ENCODE data around the gene CIB2.

CIB2 gene

DNA sequence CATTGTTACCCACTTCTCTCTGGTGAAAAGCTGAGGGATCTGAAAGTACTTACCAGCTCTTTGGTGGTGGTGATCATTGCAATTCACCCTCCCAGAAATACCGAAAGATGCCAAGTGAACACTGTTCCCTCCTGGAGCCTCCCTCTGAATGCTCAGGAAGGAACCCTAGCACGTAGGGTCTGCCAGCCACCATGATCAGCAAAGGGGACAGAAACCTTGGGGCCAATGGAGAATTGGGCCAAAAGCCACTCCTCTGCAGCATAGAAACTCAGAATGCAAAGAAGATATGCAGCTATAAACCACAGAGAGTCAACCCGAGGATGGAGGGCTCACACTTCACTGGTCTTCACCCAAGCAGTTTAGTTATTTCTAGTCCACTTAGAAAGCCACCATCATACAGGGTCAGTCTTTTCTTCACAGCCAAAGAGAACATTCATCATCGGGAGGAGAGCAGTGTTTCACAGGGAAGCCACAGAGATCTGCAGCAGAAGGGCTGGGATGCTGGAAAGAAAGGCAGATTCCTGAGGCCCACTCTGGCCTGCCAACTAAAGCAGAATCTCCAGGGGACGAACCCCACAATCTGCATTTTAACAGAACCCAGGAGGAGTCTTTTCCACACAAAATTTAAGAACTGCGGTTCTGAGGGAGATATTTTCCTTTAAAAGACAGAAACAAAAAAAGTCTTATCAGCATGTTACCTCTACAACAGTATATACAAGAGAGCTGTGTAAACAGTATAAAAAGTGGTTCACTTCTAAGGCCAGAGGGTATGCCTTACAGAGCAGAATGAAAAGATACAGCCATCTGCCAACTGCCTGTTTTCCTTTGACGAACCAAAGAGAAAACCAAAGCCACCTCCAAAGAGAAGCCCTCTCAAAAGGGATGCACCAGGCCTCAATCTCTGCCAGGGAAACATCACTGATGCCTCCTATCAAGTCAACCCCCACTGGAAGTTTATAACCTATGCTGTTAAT, 65.0 kb downstream of the CIB2 start:
- DNase-seq (ENCODE audit: low spot score) = no peak

DNA sequence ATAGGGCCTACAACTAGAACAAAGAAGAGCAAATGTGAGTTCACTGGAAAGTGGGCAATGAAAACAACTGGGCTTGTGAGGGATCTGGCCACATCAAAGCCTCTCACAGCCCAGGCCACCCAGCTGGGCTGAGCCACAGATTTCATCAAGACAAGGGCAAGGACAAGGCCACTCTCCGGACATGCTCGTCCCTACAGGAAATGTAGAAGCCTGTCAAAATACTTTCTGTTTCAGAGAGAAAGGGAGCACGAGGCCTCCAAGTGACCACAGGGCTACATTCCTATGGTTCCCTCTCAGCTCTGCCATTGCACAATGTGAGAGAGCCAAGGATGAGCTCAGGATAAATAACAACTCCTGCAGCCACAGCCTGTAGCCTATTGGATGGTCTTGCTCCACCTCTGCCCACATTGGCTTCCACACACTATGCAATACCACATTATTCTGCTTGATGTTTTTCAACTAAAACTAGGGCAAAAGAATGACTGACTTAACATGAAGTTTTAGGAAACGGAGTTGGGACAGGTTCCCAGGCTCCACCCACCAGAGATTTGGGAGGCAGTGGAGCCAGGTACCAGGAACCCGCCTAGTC, 65.9 kb downstream of the CIB2 start:
- DNase-seq (ENCODE audit: low spot score) = peak; percentile 39

DNA sequence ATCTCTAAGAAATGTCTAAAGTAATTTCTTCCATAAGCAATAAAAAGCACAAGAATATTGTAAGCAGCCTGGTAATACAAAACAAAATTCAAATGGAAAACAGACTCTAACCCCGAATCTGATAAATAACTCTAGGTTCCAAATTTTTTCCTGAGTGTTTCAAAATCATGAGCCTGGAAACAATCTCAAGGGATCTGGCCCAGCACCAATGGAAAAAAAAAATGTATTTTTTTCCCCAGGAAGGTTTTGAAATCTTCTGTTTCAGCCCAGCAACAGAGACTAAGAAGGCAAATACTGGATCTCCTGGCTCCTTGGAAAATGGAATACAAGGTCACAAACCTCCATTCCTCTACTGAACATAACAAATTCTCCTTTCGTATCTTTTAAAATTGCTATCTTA, 66.7 kb downstream of the CIB2 start:
- no peak for DNase-seq (ENCODE audit: low spot score)

DNA sequence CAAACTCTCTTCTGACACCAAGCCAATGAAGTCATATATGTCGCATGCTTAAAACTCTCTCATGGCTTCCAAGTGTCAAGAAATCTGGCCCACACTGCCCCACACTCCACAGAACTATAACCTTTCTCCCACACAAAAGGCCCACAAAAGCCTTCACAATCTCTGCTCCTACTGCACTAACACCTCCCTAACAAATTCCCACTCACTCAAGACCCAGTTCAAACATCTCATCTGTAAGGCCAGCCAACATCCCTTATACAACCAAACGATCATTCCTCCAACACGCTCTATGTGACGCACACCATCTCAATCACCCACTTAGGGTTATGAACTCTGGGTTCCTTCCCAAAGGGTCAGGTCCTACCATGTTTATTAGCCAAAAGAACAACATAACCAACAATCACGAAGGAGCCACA, 67.3 kb downstream of the CIB2 start:
- no peak for DNase-seq (ENCODE audit: low spot score)

DNA sequence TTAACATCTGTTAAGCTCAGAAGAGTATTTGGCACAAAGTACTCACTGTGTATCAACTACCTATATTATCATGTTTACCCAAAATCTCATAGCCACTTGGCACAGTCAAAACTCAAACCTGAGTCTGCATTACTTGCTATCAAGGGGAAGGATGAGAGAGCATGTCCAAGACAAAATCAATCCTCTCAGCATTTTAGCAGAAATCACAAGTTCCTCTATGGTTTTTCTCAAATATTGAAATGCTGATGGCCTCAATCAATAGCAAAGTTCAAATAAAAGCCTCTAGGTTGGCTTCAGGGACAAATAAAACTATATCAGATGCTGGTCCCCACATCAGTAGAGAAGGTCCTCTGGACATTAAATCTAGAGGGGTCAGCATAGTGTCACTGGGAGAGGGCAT, 68.0 kb downstream of the CIB2 start:
- DNase-seq (ENCODE audit: low spot score) = no peak

DNA sequence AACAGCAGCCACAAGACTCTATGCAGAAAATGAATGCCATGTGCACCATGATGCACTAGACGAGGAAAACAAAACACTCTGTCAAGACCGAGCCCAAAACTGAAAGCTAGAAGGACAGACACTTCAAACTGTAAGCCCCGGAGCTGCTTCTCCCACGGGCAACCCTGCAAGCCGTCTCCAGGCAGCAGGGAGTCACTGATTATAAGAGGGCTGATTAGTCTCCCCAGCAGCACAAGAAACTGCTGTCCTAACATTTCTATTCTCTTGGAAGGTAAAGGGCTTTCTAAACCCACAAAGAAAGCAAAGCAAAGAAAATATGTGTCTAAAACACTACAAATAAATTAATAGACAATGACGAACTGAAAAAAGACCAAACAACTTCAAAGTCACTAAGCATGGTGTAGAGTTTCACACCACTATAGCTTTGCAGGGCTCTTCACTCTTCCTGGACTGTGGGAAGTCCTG, 69.2 kb downstream of the CIB2 start:
- DNase-seq (ENCODE audit: low spot score) = no peak

DNA sequence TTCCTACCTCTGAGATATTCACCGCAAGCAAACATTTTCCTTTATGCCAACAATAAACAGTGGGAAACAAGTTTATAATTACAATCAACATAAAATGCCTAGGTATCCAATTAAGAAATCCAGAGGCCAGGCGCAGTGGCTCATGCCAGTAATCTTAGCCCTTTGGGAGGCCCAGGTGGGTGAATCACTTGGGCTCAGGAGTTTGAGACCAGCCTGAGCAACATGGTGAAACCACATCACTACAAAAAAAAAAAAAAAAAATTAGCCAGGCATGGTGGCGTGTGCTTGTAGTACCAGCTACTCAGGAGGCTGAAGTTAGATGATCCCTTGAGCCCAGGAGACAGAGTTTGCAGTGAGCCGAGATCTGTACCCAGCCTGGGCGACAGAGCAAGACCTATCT, 71.0 kb downstream of the CIB2 start:
- DNase-seq (ENCODE audit: low spot score) = no peak

DNA sequence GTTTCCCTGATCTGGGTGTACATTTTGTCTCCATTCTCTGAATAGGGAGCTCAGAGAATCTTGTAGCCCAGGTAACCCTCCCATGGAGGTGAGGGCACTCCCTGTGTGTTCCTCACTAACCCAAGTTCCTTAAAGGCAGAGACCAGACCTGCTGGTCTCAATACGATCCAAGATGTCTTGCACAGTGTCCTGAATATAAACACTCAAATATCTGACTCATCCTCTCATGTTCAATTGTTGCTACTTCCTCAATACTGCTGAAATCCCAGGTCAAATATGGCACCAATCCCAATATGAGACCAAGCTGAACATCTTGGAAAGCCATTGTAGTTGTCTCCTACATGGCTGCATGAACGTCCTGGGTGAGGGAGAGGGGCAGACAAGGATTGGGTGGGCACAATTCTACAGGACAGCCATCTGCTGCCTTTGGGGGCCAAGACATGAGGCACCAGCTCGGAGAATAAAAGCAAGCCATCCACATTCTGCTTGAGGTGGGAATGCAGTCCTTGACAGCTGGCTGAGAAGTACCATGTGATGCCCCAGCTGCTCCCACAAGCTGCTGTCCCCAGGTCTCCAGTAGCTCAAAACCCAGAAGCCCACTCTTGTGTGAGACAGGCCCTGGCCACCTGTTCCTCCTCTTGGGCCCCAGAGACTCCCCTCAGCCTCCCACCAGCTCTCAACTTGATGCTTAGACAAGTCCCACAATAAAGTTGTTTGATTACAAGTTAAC, 72.0 kb downstream of the CIB2 start:
- DNase-seq (ENCODE audit: low spot score) = no peak

DNA sequence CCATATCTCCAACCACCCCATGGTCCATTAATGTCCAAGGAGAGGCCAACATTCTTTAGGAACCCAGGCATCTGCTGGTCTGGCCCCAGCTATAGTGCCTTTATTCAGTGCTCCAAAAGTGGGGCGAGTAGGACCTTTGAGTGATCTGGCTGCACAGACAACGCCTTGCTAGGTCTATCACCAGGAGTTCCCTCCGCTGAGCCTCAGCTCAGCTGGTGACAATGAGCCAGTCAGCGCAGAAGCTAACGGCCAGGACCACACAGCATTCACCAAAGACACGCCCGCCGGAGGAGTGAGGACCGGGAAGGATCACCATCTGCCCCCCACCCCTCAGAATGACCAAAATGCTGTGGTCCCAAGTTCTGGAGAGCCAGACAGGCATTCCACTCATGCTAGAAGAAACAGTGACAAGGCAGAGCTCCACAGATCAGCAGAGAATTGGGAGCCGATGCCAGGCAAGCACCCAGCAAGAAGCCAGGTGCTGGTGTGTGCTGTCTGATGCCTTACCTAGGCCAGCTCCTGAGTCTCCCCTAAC, 72.8 kb downstream of the CIB2 start:
- no peak for DNase-seq (ENCODE audit: low spot score)

DNA sequence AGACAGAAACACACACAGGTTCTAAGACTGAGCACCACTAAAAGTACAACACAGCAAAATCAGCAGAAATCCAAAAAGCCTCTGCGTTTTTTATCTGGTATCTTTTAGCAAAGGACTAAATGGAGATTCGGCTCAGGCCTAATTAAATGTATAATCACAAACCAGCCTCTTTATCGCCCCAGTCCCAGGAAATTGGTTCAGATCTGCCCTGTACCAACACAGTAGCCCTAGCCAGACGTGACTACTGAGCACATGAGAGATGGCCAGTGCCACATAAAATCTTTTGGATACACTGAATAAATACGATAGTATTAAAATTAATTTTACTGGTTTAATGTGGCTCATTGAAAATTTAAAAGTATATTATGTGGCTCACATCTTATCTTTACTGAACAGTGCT, 73.4 kb downstream of the CIB2 start:
- DNase-seq (ENCODE audit: low spot score) = no peak

DNA sequence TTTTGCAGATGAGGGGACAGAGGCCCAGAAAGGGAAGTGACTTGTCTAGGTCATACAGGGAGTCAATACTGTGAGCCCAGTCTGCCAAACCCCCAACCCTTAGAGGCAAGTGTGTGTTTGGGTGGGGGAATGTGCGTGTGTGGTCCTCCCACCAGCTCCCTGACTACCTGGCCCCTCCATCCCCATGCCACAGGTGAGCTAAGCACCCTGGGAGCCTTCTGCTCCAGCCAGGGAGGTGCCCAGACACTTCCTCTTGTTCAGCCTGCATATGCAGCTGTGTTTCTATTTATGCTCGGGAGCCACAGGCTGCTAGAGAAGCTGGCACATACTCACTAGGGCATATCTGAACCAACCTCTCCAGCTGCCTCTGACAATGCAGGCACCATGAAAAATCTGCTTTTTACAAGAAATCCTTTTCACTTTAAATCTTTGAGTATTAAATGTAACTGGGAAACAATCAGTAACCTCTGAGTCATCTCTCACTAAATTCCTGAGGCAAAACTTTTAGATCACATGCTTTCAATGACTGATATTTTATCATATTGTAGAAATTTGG, 74.5 kb downstream of the CIB2 start:
- no peak for DNase-seq (ENCODE audit: low spot score)

DNA sequence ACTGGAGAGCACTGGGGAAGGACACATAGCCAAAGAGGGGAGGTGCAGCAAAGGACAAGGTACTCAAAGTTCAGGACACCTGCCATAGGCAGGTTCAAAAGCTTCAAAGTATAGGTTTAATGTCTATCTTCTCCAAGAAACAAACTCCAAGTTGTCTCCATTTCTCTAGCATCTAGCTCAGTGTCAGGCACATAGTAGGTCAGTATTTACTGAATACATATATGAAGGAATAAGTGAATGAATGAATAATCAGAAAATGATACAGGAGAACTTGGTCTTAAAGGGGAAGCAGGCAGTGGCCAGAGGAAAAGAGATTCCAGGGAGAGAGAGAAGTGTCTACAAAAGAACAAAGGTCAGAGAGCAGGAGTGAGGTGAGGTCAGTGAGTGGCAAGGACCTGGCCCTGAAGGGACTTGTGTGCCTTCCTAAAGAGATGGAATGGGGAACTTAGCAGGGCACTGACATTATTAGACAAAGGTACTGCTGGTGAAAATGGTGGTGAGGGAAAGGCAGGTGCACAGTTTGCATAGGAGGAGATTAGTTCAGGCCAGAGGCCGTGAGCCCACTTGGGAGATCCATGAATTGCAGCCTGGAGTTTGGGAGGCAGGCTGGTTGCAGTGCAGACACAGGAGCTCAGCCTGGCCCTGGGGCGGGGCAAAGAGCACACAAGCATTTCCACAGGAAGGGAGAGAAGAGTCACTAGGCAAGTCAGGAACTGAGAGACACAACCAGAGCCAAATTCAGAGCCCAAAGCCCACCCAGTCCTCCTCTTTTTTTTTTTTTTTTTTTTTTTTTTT, 75.1 kb downstream of the CIB2 start:
- DNase-seq (ENCODE audit: low spot score) = peak; percentile 57

DNA sequence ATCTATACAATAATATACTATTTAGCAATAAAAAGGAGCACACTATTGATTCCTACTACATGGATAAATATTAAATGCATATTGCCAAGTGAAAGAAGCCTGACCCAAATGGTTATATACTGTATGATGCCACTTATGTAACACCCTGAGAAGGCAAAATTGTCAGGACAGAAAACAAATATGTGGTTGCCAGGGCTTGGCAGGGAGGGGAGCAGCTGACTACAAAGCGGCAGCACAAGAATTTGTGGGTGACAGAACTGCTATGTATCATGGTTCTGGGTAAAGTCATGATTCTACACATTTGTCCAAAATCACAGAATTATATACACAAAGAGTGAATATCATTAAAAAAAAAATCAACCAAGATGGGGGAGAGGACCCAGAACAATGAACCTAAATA, 76.3 kb downstream of the CIB2 start:
- DNase-seq (ENCODE audit: low spot score) = no peak

Measured in LoVo (cell line).